ENCODE measurements around the gene ZNF750. TPM values are rescaled to one million over a fixed set of nuclear protein-coding genes. Genes with fewer than 3 reads are reported as not detected.

Gene ZNF750
- total and polyA plus RNA-seq, 2 of the 13 experiments (the other 11 are each of a cell fraction or from before 2014, with no cell fraction given): not detected

- TF ChIP-seq TEAD3 (CRISPR knock-in tag; optimal IDR thresholded peaks at IDR 0.05; ENCODE audit: borderline replicate concordance) (no peak), CAMTA2 (CRISPR knock-in tag; IDR thresholded peaks at IDR 0.05; ENCODE audit: borderline replicate concordance) (no peak), ZNF619 (CRISPR knock-in tag; IDR thresholded peaks at IDR 0.05) (0 out of 2 replicates have a peak, but pooled peaks have one; percentile 7), ZNF644 (CRISPR knock-in tag; IDR thresholded peaks at IDR 0.05; ENCODE audit: low read depth) (no peak), ETV6 (CRISPR knock-in tag; conservative IDR thresholded peaks at IDR 0.05) (no peak), SALL1 (CRISPR knock-in tag; IDR thresholded peaks at IDR 0.05) (peak; percentile 46; the same call in 1 of the 2 replicates), ELF1 (CRISPR knock-in tag; IDR thresholded peaks at IDR 0.05) (0 out of 2 replicates have a peak, but pooled peaks have one; percentile 24), THAP9 (CRISPR knock-in tag; IDR thresholded peaks at IDR 0.05; ENCODE audit: borderline replicate concordance) (0 out of 2 replicates have a peak, but pooled peaks have one; percentile 27), KDM2A (CRISPR knock-in tag; IDR thresholded peaks at IDR 0.05; ENCODE audit: borderline replicate concordance, low read depth) (peak; percentile 48; the same call in 1 of the 2 replicates), POLR2G (IDR thresholded peaks at IDR 0.05; ENCODE audit: low read depth, low read length) (no peak), CREB3 (CRISPR knock-in tag; IDR thresholded peaks at IDR 0.05) (no peak), ZNF180 (CRISPR knock-in tag; IDR thresholded peaks at IDR 0.05; ENCODE audit: borderline replicate concordance, low read depth) (no peak), HOXA9 (CRISPR knock-in tag; IDR thresholded peaks at IDR 0.05; ENCODE audit: borderline replicate concordance) (no peak), ZBTB14 (CRISPR knock-in tag; IDR thresholded peaks at IDR 0.05) (no peak), MIER2 (CRISPR knock-in tag; IDR thresholded peaks at IDR 0.05) (no peak), ZBTB26 (CRISPR knock-in tag; IDR thresholded peaks at IDR 0.05; ENCODE audit: borderline replicate concordance) (peak; percentile 27; the same call in 1 of the 2 replicates), GFI1 (CRISPR knock-in tag; IDR thresholded peaks at IDR 0.05; ENCODE audit: borderline replicate concordance) (no peak), DRAP1 (CRISPR knock-in tag; IDR thresholded peaks at IDR 0.05) (no peak), ZZZ3 (CRISPR knock-in tag; IDR thresholded peaks at IDR 0.05; ENCODE audit: borderline replicate concordance) (no peak), AKAP8 (CRISPR knock-in tag; IDR thresholded peaks at IDR 0.05) (no peak), ZNF607 (CRISPR knock-in tag; IDR thresholded peaks at IDR 0.05; ENCODE audit: borderline replicate concordance) (no peak), FOSL2 (CRISPR knock-in tag; IDR thresholded peaks at IDR 0.05) (0 out of 2 replicates have a peak, but pooled peaks have one; percentile 22), ZNF773 (CRISPR knock-in tag; IDR thresholded peaks at IDR 0.05; ENCODE audit: borderline replicate concordance) (no peak), PHF8 (CRISPR knock-in tag; IDR thresholded peaks at IDR 0.05) (0 out of 2 replicates have a peak, but pooled peaks have one; percentile 25), GZF1 (CRISPR knock-in tag; IDR thresholded peaks at IDR 0.05) (no peak), RFX1 (IDR thresholded peaks at IDR 0.05) (no peak)
Observed at GRCh38 chr17:82781894-82782274, 57.9 kb downstream of the ZNF750 start (continued).
